HCT116 (cell line): ENCODE results near the gene FAAP100. TPM values are rescaled to one million over a fixed set of nuclear protein-coding genes. Genes with fewer than 3 reads are reported as not detected.

Experiments
- ATAC-seq: fragments of 200-7000 bp; cut with Tn5 transposase; 2 replicates; pipeline ENCODE4 v1.9.1; 2020; ENCODE audit warnings: mild to moderate bottlenecking, moderate library complexity
- BruUV-seq: library from RNA; stranded (reverse); fragments of 400-500 nt; replicated peaks from 2 replicates; lab custom pipeline; 2021; lab: Mats Ljungman, UMichigan
- CTCF ChIA-PET: fragments of 300-600 bp; sonication (Branson Sonifier 250); formaldehyde crosslinking; loops from one replicate; lab custom pipeline; 2021; ENCODE audit warnings: antibody characterized with exemption; lab: Charles Lee
- POLR2A ChIA-PET: fragments of 300-600, 350-600 bp; sonication (Branson Sonifier 250); formaldehyde crosslinking; loops from one replicate; lab custom pipeline; 2021; ENCODE audit warnings: antibody characterized with exemption; lab: Charles Lee
- RAD21 ChIA-PET, 2 experiments: fragments of 300-600 bp; sonication (Branson Sonifier 250); formaldehyde crosslinking; loops; one replicate each; lab custom pipeline; 2023; ENCODE audit warnings: low total read pairs in 2 of 2; ENCODE audit not compliant: uncharacterized antibody in 2 of 2, unreplicated experiment in 2 of 2, low non-redundant PET in 1 of 2; lab: Charles Lee
- DNase-seq: peaks from one replicate; pipeline ENCODE4 v3.0.0-alpha.2; 2010; ENCODE audit warnings: low read depth, low spot score
- H2AFZ ChIP-seq: fragments of 200-600 bp; shearing (Covaris generic), sonication (generic); 2 replicates; pipeline ENCODE4 v1.6.1; 2017; ENCODE audit warnings: low read depth, mixed run types, mixed read lengths, antibody characterized with exemption, low read length; ENCODE audit not compliant: poor library complexity, severe bottlenecking
- H3K27ac ChIP-seq: 2 replicates; pipeline ENCODE4 v1.5.1; 2012; ENCODE audit warnings: low read depth, low read length
- H3K27me3 ChIP-seq: fragments of 200-600 bp; sonication (generic); 2 replicates; pipeline ENCODE4 v1.6.1; 2016; ENCODE audit warnings: mixed run types, low read length, mixed read lengths; ENCODE audit not compliant: insufficient read depth
- H3K36me3 ChIP-seq, 2 experiments: fragments of 200-500 bp in 1 of 2; fragments of 200-600 bp in 1 of 2; sonication (Bioruptor generic) in 1 of 2; sonication (generic) in 1 of 2; 2 replicates each; pipeline versions ENCODE4 v1.5.1 to v1.6.1; 2014 to 2016; ENCODE audit warnings: low read length in 2 of 2, inconsistent platforms in 1 of 2, mixed read lengths in 1 of 2, mixed run types in 1 of 2; ENCODE audit not compliant: insufficient read depth in 2 of 2, control insufficient read depth in 1 of 2
- H3K4me1 ChIP-seq, 2 experiments: fragments of 200-600 bp in 1 of 2; sonication (generic) in 1 of 2; 2 replicates each; pipeline versions ENCODE4 v1.5.1 to v1.6.1; 2012 to 2017; ENCODE audit warnings: low read length in 2 of 2, inconsistent platforms in 1 of 2, mild to moderate bottlenecking in 1 of 2, mixed read lengths in 1 of 2, mixed run types in 1 of 2, moderate library complexity in 1 of 2; ENCODE audit not compliant: insufficient read depth in 2 of 2, control insufficient read depth in 1 of 2
- H3K4me2 ChIP-seq: fragments of 200-600 bp; sonication (generic); 2 replicates; pipeline ENCODE4 v1.6.1; 2017; ENCODE audit warnings: mixed run types, low read length, mixed read lengths
- H3K4me3 ChIP-seq, 2 experiments: fragments of 200-600 bp in 1 of 2; sonication (generic) in 1 of 2; replicated peaks in 1 of 2; 2 replicates each; pipeline ENCODE4 v1.5.1; 2011 to 2016; ENCODE audit warnings: low read length in 2 of 2, control low read depth in 1 of 2, low read depth in 1 of 2, mild to moderate bottlenecking in 1 of 2, mixed read lengths in 1 of 2, mixed run types in 1 of 2
- H3K79me2 ChIP-seq: fragments of 200-600 bp; sonication (generic); 2 replicates; pipeline ENCODE4 v1.6.1; 2017; ENCODE audit warnings: mild to moderate bottlenecking, mixed run types, low read length, moderate library complexity, mixed read lengths; ENCODE audit not compliant: insufficient read depth
- H3K9ac ChIP-seq: fragments of 200-600 bp; sonication (generic); 2 replicates; pipeline ENCODE4 v1.6.1; 2016; ENCODE audit warnings: low read length, mixed read lengths
- H3K9me2 ChIP-seq: fragments of 200-600 bp; sonication (generic), shearing (Covaris generic); 2 replicates; pipeline ENCODE4 v1.6.1; 2017; ENCODE audit warnings: mixed run types, mild to moderate bottlenecking, moderate library complexity; ENCODE audit not compliant: insufficient read depth
- H3K9me3 ChIP-seq, 2 experiments: fragments of 200-500 bp in 1 of 2; fragments of 200-600 bp in 1 of 2; sonication (Bioruptor generic) in 1 of 2; sonication (generic) in 1 of 2; 2 replicates each; pipeline ENCODE4 v1.6.1; 2014 to 2017; ENCODE audit warnings: low read length in 2 of 2, mixed read lengths in 2 of 2, inconsistent platforms in 1 of 2, low read depth in 1 of 2, mild to moderate bottlenecking in 1 of 2, mixed run types in 1 of 2, moderate library complexity in 1 of 2; ENCODE audit not compliant: control insufficient read depth in 1 of 2, insufficient read depth in 1 of 2
- H4K20me1 ChIP-seq: fragments of 200-600 bp; sonication (generic), shearing (Covaris generic); 2 replicates; pipeline ENCODE4 v1.6.1; 2017; ENCODE audit warnings: mixed run types, mild to moderate bottlenecking, moderate library complexity; ENCODE audit not compliant: insufficient read depth
- EGR1 ChIP-seq: IDR thresholded peaks from 2 replicates; pipeline ENCODE4 v1.6.1; 2012; ENCODE audit warnings: low read depth
- EZH2 ChIP-seq: fragments of 200-600 bp; sonication (generic); IDR thresholded peaks from 2 replicates; pipeline ENCODE4 v1.6.1; 2017; ENCODE audit warnings: antibody characterized with exemption, mixed run types
- FOSL1 ChIP-seq: IDR thresholded peaks from 2 replicates; pipeline ENCODE4 v1.6.1; 2012; ENCODE audit warnings: low read depth
- JUND ChIP-seq: IDR thresholded peaks from 2 replicates; pipeline ENCODE4 v1.6.1; 2012
- RAD21 ChIP-seq: IDR thresholded peaks from 2 replicates; pipeline ENCODE4 v1.6.1; 2012; ENCODE audit warnings: low read depth, mild to moderate bottlenecking
- SIN3A ChIP-seq: IDR thresholded peaks from 2 replicates; pipeline ENCODE4 v1.6.1; 2012; ENCODE audit warnings: low read depth
- SP1 ChIP-seq: IDR thresholded peaks from 2 replicates; pipeline ENCODE4 v1.6.1; 2012; ENCODE audit warnings: low read depth
- SRF ChIP-seq: IDR thresholded peaks from 2 replicates; pipeline ENCODE4 v1.6.1; 2012; ENCODE audit warnings: low read depth
- TCF7L2 ChIP-seq: IDR thresholded peaks from 2 replicates; pipeline ENCODE4 v1.7.0; 2011; ENCODE audit warnings: borderline replicate concordance, inconsistent platforms; ENCODE audit not compliant: insufficient read depth, insufficient read length; ENCODE audit errors: extremely low read depth
- YY1 ChIP-seq: IDR thresholded peaks from 2 replicates; pipeline ENCODE4 v1.6.1; 2011; ENCODE audit warnings: low read length, low read depth, moderate library complexity, mild to moderate bottlenecking; ENCODE audit not compliant: insufficient replicate concordance; ENCODE audit errors: extremely low read depth
- ZNF274 ChIP-seq: fragments of 200-500 bp; sonication (Bioruptor generic); IDR thresholded peaks from 2 replicates; pipeline ENCODE4 v1.6.1; 2014; ENCODE audit warnings: mild to moderate bottlenecking, low read depth, low read length, inconsistent platforms
- intact Hi-C: fragments of 100-400 bp; cut with micrococcal nuclease; formaldehyde crosslinking; loops from 2 replicates; pipeline ENCODE4 v1.10.0; 2022
- total RNA-seq: library from RNA; stranded (reverse); gene quantifications from one replicate; pipeline ENCODE4 v1.2.1, GENCODE V29; 2021; ENCODE audit not compliant: unreplicated experiment
- TF ChIP-seq, protein P1 (sequence below), 3 experiments: fragments of 200-600 bp in 1 of 3; sonication (generic) in 1 of 3; IDR thresholded peaks in 2 of 3; conservative IDR thresholded peaks in 1 of 3; 2 replicates each; pipeline ENCODE4 v1.5.1; 2012 to 2017; ENCODE audit warnings: low read depth in 2 of 3, low read length in 2 of 3, antibody characterized with exemption in 1 of 3, borderline replicate concordance in 1 of 3, control low read depth in 1 of 3, mild to moderate bottlenecking in 1 of 3, mixed read lengths in 1 of 3, mixed run types in 1 of 3, moderate library complexity in 1 of 3; ENCODE audit not compliant: insufficient read depth in 1 of 3
- TF ChIP-seq, protein P2 (sequence below): IDR thresholded peaks from 2 replicates; pipeline ENCODE4 v1.6.1; 2012
- TF ChIP-seq, protein P3 (sequence below): IDR thresholded peaks from 2 replicates; pipeline ENCODE4 v1.6.1; 2012
- TF ChIP-seq, protein P4 (sequence below): IDR thresholded peaks from 2 replicates; pipeline ENCODE4 v1.6.1; 2012; ENCODE audit warnings: low read depth

FAAP100 gene
- total RNA-seq, 1 experiment from 2014 or later = 53.4 TPM

DNA sequence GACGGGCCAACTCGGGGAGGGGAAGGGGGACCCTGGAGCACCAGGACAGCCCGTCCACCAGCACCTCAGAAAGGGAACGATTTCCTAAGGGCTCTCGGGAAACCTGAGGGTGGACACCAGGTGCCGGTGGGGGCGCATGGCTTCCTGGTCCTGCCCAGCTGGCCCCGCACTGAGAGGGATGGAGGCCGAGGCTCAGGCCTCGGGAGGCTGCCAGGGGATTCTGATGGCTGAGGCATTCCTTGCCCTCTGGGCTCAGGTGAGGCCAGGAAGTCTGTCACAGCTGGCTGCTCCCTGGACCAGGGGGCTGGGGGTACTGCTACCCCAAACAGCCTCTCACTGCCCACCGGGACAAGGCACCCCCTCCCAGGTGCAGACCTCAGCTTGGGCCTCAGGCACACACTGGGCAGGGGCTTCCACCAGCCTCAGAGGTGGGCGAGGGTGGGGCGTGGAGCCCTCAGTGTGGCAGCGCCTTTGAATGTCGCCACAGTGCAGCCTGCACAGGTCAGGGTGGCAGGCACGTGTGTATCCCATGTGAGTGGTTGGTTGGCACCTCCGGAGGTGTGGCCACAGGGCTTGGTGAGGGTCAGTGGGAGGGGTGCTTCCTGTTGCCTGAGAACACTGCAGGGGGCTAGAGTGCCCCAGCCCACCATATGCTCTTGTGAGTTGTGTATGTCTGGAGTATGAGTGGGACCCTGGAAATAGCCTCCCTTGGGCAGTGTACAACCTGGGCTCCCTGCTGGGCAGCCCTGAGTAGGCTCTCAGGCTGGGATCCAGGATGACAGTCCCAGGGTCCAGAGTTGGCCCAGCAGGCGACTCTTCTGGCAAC lies 27.9 kb downstream of the FAAP100 start (continued):
- TF ChIP-seq, protein P1, sequence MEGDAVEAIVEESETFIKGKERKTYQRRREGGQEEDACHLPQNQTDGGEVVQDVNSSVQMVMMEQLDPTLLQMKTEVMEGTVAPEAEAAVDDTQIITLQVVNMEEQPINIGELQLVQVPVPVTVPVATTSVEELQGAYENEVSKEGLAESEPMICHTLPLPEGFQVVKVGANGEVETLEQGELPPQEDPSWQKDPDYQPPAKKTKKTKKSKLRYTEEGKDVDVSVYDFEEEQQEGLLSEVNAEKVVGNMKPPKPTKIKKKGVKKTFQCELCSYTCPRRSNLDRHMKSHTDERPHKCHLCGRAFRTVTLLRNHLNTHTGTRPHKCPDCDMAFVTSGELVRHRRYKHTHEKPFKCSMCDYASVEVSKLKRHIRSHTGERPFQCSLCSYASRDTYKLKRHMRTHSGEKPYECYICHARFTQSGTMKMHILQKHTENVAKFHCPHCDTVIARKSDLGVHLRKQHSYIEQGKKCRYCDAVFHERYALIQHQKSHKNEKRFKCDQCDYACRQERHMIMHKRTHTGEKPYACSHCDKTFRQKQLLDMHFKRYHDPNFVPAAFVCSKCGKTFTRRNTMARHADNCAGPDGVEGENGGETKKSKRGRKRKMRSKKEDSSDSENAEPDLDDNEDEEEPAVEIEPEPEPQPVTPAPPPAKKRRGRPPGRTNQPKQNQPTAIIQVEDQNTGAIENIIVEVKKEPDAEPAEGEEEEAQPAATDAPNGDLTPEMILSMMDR (IDR thresholded peaks at IDR 0.05 in 2 of 3, conservative IDR thresholded peaks at IDR 0.05 in 1 of 3; ENCODE audit: borderline replicate concordance in 1 of 3, insufficient read depth in 1 of 3, low read depth in 2 of 3, low read length in 2 of 3) = no peak
- TF ChIP-seq SRF (no peak), ZNF274 (no peak), EZH2 (no peak), RAD21 (no peak), FOSL1 (no peak), JUND (no peak), SIN3A (no peak), EGR1 (no peak)
- TF ChIP-seq, protein P2, sequence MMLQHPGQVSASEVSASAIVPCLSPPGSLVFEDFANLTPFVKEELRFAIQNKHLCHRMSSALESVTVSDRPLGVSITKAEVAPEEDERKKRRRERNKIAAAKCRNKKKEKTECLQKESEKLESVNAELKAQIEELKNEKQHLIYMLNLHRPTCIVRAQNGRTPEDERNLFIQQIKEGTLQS = no peak

DNA sequence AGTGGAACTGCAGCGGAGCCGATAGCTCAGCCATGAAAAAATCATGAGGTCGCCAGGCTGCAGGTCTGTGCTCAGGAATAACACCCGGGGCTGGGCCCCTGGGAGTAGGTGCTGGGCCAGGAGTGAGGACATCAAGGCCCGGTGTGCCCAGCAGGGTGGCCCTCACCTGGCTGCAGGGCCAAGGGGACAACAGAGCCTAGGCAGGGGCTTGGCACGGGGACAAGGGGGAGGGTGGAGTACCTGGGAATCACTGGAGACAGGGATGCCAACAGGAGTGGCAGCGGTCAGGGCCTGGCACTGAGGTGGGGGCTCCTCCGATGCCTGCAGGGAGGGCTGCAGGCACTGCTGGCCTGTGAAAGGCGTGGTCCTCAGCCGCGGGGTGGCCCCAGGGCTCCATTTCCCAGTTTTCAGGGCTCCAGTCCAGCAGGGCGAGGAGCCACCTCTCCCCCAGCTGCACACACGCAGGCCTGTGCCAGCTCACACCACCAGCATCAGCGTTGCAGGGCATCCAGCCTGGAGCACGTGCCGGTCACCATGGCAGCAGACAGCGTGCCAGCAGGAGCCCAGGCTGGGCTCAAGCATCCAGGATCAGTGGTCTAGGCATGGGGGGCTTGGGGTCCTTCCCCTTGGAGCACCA lies 28.6 kb downstream of the FAAP100 start:
- H3K9me2 ChIP-seq = no peaks in the 10 kb centered on the region
- ChIA-PET POLR2A (no interaction called here), CTCF (interaction anchor here (0.8 kb wide), 1 partner anchor 39 kb away, joined by 3 read pairs; no protein-coding TSS in a partner anchor), RAD21 (no interaction called here)
- H3K4me3 ChIP-seq = no peak overlapping the region
- no peaks in the 10 kb centered on the region for H3K9me3 ChIP-seq
- H3K4me1 ChIP-seq = peaks cover 27 to 55% of the 10 kb centered on the region in 2 experiments
- DNase-seq (no peak), ATAC-seq (no peak)
- no TSS peak for BruUV-seq
- H3K36me3 ChIP-seq = no peaks in the 10 kb centered on the region
- H4K20me1 ChIP-seq = no peaks in the 10 kb centered on the region
- TF ChIP-seq SP1 (no peak), RAD21 (no peak), FOSL1 (no peak), YY1 (no peak), SRF (no peak), TCF7L2 (no peak), ZNF274 (no peak), JUND (no peak)
- TF ChIP-seq, protein P3, sequence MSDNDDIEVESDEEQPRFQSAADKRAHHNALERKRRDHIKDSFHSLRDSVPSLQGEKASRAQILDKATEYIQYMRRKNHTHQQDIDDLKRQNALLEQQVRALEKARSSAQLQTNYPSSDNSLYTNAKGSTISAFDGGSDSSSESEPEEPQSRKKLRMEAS = no peak
- TF ChIP-seq, protein P4, sequence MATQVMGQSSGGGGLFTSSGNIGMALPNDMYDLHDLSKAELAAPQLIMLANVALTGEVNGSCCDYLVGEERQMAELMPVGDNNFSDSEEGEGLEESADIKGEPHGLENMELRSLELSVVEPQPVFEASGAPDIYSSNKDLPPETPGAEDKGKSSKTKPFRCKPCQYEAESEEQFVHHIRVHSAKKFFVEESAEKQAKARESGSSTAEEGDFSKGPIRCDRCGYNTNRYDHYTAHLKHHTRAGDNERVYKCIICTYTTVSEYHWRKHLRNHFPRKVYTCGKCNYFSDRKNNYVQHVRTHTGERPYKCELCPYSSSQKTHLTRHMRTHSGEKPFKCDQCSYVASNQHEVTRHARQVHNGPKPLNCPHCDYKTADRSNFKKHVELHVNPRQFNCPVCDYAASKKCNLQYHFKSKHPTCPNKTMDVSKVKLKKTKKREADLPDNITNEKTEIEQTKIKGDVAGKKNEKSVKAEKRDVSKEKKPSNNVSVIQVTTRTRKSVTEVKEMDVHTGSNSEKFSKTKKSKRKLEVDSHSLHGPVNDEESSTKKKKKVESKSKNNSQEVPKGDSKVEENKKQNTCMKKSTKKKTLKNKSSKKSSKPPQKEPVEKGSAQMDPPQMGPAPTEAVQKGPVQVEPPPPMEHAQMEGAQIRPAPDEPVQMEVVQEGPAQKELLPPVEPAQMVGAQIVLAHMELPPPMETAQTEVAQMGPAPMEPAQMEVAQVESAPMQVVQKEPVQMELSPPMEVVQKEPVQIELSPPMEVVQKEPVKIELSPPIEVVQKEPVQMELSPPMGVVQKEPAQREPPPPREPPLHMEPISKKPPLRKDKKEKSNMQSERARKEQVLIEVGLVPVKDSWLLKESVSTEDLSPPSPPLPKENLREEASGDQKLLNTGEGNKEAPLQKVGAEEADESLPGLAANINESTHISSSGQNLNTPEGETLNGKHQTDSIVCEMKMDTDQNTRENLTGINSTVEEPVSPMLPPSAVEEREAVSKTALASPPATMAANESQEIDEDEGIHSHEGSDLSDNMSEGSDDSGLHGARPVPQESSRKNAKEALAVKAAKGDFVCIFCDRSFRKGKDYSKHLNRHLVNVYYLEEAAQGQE = no peak
- H2AFZ ChIP-seq = no peak overlapping the region
- no peaks in the 10 kb centered on the region for H3K27me3 ChIP-seq
- H3K4me2 ChIP-seq = no peak overlapping the region
- no peaks in the 10 kb centered on the region for H3K79me2 ChIP-seq
- no peak overlapping the region for H3K9ac ChIP-seq
- H3K27ac ChIP-seq = no peak overlapping the region; the same call in 1 of the 2 replicates
- intact Hi-C loops = no loop called here
